SHP77 treated with DMSO at 0.1 percent for 48 hours (cell line): ENCODE measurements around the gene WSB1.
"Not testable (repeated sequence)": the region's sequence is repeated elsewhere in the genome, so short reads cannot be mapped to it uniquely, and the experiment has no call there.

Experiments used
- DNase-seq: peaks from one replicate; lab custom pipeline; 2025; lab: John Stamatoyannopoulos, UW

WSB1 gene

DNA sequence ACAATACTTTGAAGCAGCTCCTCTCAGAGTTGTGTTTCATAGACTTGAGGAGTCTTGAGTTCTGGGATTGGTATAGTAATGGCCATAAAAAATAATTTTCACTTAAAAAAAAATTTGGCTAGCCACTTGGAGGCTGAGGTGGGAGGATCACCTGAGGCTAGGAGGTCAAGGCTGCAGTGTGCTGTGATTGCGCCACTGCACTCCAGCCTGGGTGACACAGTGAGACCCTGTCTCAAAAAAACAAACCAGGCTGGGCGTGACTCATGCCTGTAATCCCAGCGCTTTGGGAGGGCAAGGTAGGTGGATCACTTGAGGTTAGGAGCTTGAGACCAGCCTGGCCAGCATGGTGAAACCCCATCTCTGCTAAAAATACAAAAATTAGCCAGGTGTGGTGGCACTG lies 14.8 kb upstream of the WSB1 start:
- not testable (repeated sequence) for DNase-seq

GRCh38 chr17:27280527-27280926 lies 13.4 kb upstream of the WSB1 start:
- no peak for DNase-seq

DNA sequence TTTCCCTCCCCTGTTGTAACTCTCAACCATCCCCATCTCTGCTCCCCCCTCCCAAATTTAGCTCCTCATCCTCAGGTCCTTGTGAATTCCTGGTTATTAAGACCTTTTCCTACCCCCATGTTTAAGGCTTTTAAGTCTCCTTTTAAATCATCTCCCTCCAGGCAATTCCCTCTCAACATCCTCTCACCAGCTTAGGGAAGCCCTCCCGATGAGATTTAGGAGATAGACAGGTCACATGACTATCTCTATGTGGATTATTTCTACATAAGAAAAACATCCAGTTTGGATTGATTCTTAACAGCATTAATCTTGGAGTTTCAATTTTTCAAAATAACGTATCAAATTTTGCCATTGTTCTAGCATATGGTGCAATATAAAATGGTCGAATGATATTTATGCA lies 12.5 kb upstream of the WSB1 start:
- DNase-seq = no peak

DNA sequence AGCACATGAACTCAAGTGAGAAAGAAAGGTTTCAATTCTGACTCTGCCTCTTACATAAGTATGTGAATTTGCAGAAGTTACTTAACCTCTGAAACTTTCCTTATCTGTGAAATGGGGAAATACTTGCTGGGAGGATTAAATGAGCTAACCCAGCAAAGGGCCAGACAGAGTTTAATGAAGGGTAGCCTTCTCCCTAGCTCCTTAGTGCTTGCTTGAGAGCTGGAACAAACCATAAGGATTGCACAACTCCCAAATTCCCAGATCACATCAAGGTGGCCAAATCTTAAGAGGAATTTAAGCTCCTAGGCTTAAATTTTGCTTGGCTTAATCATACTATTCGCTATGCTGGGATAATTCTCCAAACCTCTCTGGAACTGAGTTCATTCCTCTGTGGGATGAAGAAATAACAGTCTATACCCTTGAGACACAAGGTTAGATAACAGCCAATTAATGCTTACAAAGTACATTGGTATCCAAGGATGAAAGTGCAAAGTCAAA lies 11.8 kb upstream of the WSB1 start:
- no peak for DNase-seq

- no peak for DNase-seq
Observed at GRCh38 chr17:27283060-27283459, 10.9 kb upstream of the WSB1 start.

DNA sequence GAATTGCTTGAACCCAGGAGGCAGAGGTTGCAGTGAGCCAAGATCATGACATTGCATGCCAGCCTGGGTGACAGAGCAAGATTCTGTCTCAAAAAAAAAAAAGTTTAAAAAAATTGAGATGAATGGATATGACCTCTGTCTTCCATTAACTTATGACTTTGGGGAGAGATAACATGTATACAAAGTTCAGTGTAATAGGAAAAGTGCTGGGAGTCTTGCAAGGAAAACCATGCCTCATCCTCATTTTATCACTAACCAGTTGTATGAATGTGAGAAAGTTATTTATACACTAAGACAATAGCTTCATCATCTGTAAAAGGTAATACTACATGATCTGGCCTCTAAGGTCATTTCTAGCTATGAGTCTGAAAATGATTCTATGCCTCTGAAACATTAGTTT lies 10.2 kb upstream of the WSB1 start:
- no peak for DNase-seq

- DNase-seq = no peak
Observed at GRCh38 chr17:27284811-27285415, 9.0 kb upstream of the WSB1 start.

- DNase-seq = no peak
Observed at GRCh38 chr17:27285516-27285915, 8.4 kb upstream of the WSB1 start.

DNA sequence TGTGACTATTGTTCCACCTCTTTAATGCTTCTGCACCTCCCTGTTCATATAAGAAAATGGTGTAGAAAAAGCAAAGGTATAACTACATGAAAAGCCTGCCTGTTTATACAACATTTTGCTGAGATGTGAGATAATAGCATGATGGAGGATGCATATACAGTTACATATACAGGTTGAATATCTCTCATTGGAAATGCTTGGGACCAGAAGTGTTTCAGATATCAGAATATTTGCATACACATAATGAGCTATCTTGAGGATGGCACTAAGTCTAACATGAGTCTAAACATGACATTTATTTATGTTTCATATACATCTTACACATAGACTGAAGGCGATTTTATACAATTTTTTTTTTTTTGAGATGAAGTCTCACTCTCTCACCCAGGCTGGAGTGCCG lies 5.7 kb upstream of the WSB1 start:
- DNase-seq = no peak

DNA sequence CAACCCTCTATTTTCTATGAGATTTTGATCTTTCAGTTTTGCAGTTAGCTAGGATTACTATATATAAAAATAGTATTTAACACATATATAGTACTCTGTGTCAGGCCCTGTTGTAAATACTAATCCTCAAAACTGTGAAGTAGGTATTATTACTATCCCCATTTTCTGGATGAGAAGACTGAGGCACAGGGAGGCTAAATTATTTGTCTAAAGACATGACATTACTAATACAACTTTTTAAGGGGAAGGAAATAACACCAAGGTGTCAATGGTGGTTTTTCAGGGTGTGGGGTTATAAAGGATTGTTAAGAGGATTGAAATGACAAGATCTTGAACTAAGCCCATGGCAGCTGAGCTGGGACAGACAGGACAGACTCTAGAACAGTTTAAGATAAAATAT lies 4.1 kb upstream of the WSB1 start:
- DNase-seq = no peak

- DNase-seq = peak; percentile 35
Observed at GRCh38 chr17:27290916-27291598, 2.9 kb upstream of the WSB1 start.

DNA sequence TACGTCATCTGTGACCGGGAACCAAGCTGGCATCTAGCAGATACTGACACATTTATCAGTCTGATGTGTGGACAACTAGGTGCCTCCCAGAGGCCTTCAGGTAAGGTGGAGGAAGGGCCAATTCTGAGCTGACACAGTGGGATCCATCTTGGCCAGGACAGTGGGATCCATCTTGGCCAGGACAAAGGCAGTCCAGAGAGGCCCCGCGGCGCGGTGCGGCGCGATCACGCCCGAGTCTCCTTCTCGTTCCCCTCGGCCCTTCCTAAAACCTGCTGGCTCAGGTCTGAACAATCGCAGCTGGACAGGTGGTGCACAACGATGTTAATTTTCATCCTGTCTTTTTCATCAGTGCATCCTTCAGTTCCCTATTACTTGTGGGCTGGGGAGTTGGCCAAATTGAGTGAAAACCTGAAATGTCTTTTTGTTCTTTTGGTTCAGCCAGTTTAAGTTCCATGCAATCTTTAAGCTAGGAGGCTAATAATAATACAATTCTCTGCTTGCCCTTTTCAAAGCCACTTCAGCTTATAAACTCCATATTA lies 486 bp upstream of the WSB1 start:
- no peak for DNase-seq

GRCh38 chr17:27294689-27295630 lies 1.0 kb downstream of the WSB1 start:
- DNase-seq = no peak

DNA sequence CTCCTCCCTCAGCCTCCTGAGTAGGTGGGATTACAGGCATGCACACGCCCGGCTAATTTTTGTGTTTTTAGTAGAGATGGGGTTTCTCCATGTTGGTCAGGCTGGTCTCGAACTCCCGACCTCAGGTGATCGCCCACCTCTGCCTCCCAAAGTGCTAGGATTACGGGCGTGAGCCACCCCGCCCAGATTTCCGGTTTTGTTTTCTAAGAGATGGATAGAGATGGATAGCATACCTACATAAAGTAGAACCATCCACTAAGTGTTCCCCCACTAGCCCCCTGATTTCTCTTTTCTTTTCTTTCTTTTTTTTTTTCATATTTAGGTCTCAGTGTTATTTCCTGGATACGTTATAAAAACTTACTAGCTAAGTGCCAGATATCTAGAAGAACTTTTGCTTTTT lies 2.0 kb downstream of the WSB1 start:
- no peak for DNase-seq

GRCh38 chr17:27296428-27296979 lies 2.6 kb downstream of the WSB1 start:
- DNase-seq = no peak

DNA sequence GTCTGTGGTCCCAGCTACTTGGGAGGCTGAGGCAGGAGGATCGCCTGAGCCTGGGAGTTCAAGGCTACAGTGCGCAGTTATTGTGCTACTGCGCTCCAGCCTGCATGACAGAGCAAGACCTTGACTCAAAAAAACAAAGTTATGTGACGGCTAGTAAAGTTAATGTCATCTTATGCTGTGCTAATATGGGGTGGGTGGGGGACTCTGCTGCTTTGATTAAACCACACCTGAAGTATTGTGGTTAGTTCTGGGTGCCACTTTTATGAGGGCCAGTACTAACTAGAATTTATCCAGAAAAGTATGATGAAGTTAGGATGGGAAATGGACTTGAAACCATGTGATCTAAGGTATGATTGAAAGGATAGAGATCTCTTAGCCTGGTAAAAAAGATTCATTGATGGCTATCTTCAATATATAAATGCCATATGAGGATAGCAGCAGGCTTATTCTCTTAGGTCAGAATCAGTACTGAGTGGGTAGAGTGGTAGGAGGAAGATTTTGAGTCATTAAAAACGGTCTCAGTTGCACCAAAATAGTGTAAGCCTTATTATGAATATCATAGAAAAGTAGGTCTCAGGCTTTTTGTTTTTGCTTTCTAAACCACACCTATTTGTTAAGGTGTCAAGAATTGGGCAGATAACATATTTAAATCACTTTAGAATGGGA lies 5.6 kb downstream of the WSB1 start:
- DNase-seq = no peak

DNA sequence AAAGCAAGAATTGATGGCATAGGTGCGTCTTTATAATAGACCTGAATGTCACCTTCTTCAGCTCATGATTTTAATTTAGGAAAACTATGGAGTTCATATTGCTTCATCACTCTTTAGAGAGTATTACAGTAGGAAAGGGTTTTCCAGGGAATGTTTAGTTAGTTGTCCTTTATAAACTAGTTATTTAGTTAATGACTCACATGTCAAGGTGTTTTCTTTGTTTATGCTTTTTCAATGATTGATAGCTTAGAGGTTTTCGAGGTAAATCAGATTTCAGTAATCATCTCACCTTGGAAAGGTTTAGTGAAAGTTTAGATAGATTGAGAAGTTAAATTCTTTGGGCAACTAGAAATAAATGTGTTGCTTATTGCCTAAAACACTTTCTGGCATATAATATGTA lies 9.8 kb downstream of the WSB1 start:
- DNase-seq = no peak

DNA sequence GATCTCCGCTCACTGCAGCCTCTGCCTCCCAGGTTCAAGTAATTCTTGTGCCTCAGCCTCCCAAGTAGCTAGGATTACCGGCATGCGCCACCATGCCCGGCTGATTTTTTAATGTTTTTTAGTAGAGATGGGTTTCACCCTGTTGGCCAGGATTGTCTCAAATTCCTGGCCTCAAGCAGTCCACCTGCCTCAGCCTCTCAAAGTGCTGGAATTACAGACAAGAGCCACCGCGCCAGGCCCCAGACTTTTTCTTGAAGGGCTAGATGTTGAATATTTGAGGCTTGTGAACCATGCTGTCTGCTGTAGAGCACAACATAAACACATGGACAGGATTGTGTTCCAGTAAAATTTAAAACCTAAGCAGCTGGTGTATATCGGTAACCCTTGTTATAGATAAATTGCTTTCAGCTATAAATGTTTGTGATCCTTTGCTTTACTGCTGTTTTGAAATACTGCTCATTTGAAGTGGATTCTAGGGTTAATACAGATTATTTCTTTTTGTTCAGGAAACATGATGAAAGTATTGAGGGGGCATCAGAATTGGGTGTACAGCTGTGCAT lies 12.4 kb downstream of the WSB1 start:
- DNase-seq = no peak

- DNase-seq = no peak
Observed at GRCh38 chr17:27310565-27311110, 16.7 kb downstream of the WSB1 start.

GRCh38 chr17:27313301-27313700 lies 19.4 kb downstream of the WSB1 start:
- no peak for DNase-seq

DNA sequence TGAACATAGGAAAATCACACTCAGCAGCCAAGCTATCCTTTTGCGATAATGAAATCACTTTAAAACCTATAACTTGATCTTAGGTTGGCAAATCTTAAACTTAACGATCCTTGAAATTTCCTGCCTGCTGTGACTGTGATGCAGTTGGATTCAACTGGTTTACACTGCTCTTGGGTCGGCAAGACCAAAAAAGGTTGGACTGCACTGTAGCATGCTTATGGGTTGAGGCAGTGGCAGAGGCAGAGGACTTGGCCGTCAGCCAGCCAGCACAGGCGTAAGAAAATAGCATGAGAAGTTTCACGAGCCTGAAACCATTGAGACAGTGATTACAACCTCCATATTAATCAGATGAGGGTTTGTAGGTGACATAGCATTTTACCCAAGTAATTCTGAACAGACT lies 21.4 kb downstream of the WSB1 start:
- DNase-seq = no peak
